ENCODE measurements around the gene NCMAP. TPM values are rescaled to one million over a fixed set of nuclear protein-coding genes. Genes with fewer than 3 reads are reported as not detected.
A peak's percentile ranks its signal among the peaks of the same experiment; 100 is the strongest.

Gene NCMAP
- total RNA-seq, 1 donor from 2014 or later = not detected

- no peak overlapping the region for H3K27ac Mint-ChIP-seq
- TF ChIP-seq CTCF (IDR thresholded peaks at IDR 0.05) = no peak
- no peak for ATAC-seq (ENCODE audit: low read depth)
- H3K36me3 Mint-ChIP-seq (ENCODE audit: low read depth) = peaks cover 14% of the 10 kb centered on the region
- intact Hi-C loops (cut with micrococcal nuclease) = loop anchor here (5.0 to 10.0 kb wide), 3 partner anchors 392 to 1235 kb away; partner anchors contain the start of genes PAQR7 and SYF2
- DNase-seq = no peak
- H3K4me3 Mint-ChIP-seq = no peak overlapping the region
- CTCF ChIA-PET = no interaction called here
- H3K27me3 Mint-ChIP-seq = no peaks in the 10 kb centered on the region
- H3K4me1 Mint-ChIP-seq = peaks cover 25% of the 10 kb centered on the region
- no peaks in the 10 kb centered on the region for H3K9me3 Mint-ChIP-seq
- POLR2A ChIA-PET = interaction anchor here (0.6 to 1.0 kb wide), 3 partner anchors 139 to 453 kb away, joined by 3 to 4 read pairs (median 3); partner anchors contain the start of gene IFNLR1
Measured at GRCh38 chr1:24640288-24640687, 84.4 kb downstream of the NCMAP start.

- Mint-ChIP-seq H3K4me1 (peaks cover 35% of the 10 kb centered on the region), H3K27me3 (no peaks in the 10 kb centered on the region), H3K36me3 (ENCODE audit: low read depth) (peaks cover 27% of the 10 kb centered on the region), H3K9me3 (no peaks in the 10 kb centered on the region), H3K4me3 (peak overlapping the region; percentile 96), H3K27ac (peak overlapping the region; percentile 99)
- intact Hi-C loops (cut with micrococcal nuclease) = loop anchor here (1.0 to 10.0 kb wide), 10 partner anchors 103 to 1233 kb away; partner anchors contain the start of genes CLIC4, NIPAL3, PAQR7 and RCAN3
- ChIA-PET POLR2A (interaction anchor here (0.5 to 2.6 kb wide), 15 partner anchors 8 to 1297 kb away, joined by 3 to 16 read pairs (median 4); partner anchors contain the start of genes CLIC4, HNRNPR, NIPAL3 and RCAN3), CTCF (interaction anchor here (1.0 to 1.3 kb wide), 6 partner anchors 47 to 452 kb away, joined by 3 to 6 read pairs (median 3); partner anchors contain the start of gene STPG1)
- TF ChIP-seq CTCF (IDR thresholded peaks at IDR 0.05) = no peak
- ATAC-seq (ENCODE audit: low read depth) (no peak), DNase-seq (peak; percentile 31)
Measured at GRCh38 chr1:24641646-24642151, 85.8 kb downstream of the NCMAP start.

GRCh38 chr1:24642481-24643362, 86.8 kb downstream of the NCMAP start, which contains the start of gene SRRM1:
Gene SRRM1, plus strand, starts transcription at chr1:24643302. Its CDS starts 25 bp downstream, at chr1:24643327.
- ATAC-seq (ENCODE audit: low read depth) (peak; percentile 90), DNase-seq (peak; percentile 96)
- peaks cover 38% of the 10 kb centered on the region for H3K4me1 Mint-ChIP-seq
- ChIA-PET POLR2A (interaction anchor here (0.6 to 2.6 kb wide), 23 partner anchors 9 to 1298 kb away, joined by 3 to 22 read pairs (median 4); partner anchors contain the start of genes CLIC4, HNRNPR, NIPAL3 and RCAN3), CTCF (interaction anchor here (1.0 to 1.3 kb wide), 5 partner anchors 46 to 453 kb away, joined by 3 to 6 read pairs (median 3); partner anchors contain the start of gene STPG1)
- no peaks in the 10 kb centered on the region for H3K9me3 Mint-ChIP-seq
- no peak for TF ChIP-seq CTCF (IDR thresholded peaks at IDR 0.05)
- H3K27me3 Mint-ChIP-seq = no peaks in the 10 kb centered on the region
- peak within 1 kb of the TSS; percentile 99 for H3K27ac Mint-ChIP-seq
- peaks cover 38% of the 10 kb centered on the region for H3K36me3 Mint-ChIP-seq (ENCODE audit: low read depth)
- H3K4me3 Mint-ChIP-seq = peak within 1 kb of the TSS; percentile 96
- intact Hi-C loops (cut with micrococcal nuclease) = loop anchor here (1.0 to 10.0 kb wide), 10 partner anchors 102 to 1232 kb away; partner anchors contain the start of genes CLIC4, NIPAL3, PAQR7 and RCAN3

GRCh38 chr1:24643363-24644099, 87.6 kb downstream of the NCMAP start:
- H3K9me3 Mint-ChIP-seq = no peaks in the 10 kb centered on the region
- peaks cover 38% of the 10 kb centered on the region for H3K4me1 Mint-ChIP-seq
- no peak for TF ChIP-seq CTCF (IDR thresholded peaks at IDR 0.05)
- POLR2A ChIA-PET = interaction anchor here (0.6 to 2.6 kb wide), 11 partner anchors 83 to 746 kb away, joined by 3 to 16 read pairs (median 4); partner anchors contain the start of genes NIPAL3, RCAN3, RSRP1 and SYF2
- intact Hi-C loops (cut with micrococcal nuclease) = loop anchor here (2.0 to 10.0 kb wide), 9 partner anchors 101 to 1231 kb away; partner anchors contain the start of genes CLIC4, PAQR7, RCAN3 and SYF2
- CTCF ChIA-PET = no interaction called here
- H3K27ac Mint-ChIP-seq = peak overlapping the region; percentile 99
- peak overlapping the region; percentile 96 for H3K4me3 Mint-ChIP-seq
- DNase-seq (no peak), ATAC-seq (ENCODE audit: low read depth) (peak; percentile 8)
- no peaks in the 10 kb centered on the region for H3K27me3 Mint-ChIP-seq
- peaks cover 46% of the 10 kb centered on the region for H3K36me3 Mint-ChIP-seq (ENCODE audit: low read depth)
